VCaP (cell line): ENCODE results near the gene DMAC1.
A peak's percentile ranks its signal among the peaks of the same experiment; 100 is the strongest.

Experiments used
- H3K27ac ChIP-seq: fragments of 450-650 bp; 2 replicates; pipeline ENCODE4 v1.5.1; 2017
- CTCF ChIP-seq: fragments of 450-650 bp; conservative IDR thresholded peaks from 2 replicates; pipeline ENCODE4 v1.5.1; 2017; ENCODE audit warnings: mild to moderate bottlenecking, moderate library complexity

The DMAC1 gene

GRCh38 chr9:7799944-7800285 is 337 bp upstream of the DMAC1 start:
- no peak for TF ChIP-seq CTCF
- peak overlapping the region; percentile 79; the same call in 1 of the 2 replicates for H3K27ac ChIP-seq

GRCh38 chr9:7794196-7794595 is 5.4 kb downstream of the DMAC1 start:
- TF ChIP-seq CTCF: no peak
- no peak overlapping the region for H3K27ac ChIP-seq

GRCh38 chr9:7791394-7791793 is 8.2 kb downstream of the DMAC1 start:
- TF ChIP-seq CTCF: no peak
- H3K27ac ChIP-seq: no peak overlapping the region

- no peak for TF ChIP-seq CTCF
- H3K27ac ChIP-seq: no peak overlapping the region
Measured at GRCh38 chr9:7790819-7791182, 8.8 kb downstream of the DMAC1 start.

- H3K27ac ChIP-seq: no peak overlapping the region
Measured at GRCh38 chr9:7790022-7790818, 9.4 kb downstream of the DMAC1 start.

GRCh38 chr9:7788772-7789171 is 10.8 kb downstream of the DMAC1 start:
- no peak overlapping the region for H3K27ac ChIP-seq
- TF ChIP-seq CTCF: no peak

More at GRCh38 chr9:7790022-7790818, 9.4 kb downstream of the DMAC1 start:
- no peak for TF ChIP-seq CTCF

- TF ChIP-seq CTCF: no peak
- H3K27ac ChIP-seq: no peak overlapping the region
Measured at GRCh38 chr9:7785813-7786212, 13.8 kb downstream of the DMAC1 start.
